Measurements from ENCODE around the gene RRP15.

DNA sequence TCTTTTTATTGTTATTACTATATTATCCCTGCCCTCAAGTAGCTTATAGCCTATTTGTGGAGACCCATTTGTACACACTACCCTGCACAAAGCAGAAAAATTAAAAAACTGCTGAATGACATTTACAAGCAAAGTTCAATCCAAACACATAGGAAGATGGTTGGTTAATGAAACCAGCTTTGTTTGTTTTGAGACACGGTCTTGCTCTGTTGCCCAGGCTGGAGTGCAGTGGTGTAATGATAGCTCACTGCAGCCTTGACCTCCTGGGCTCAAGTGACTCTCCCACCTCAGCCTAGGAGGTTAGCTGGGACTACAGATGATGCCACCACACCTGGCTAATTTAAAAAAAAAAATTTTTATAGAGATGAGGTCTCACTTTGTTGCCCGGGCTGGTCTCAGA lies 91.6 kb downstream of the RRP15 start:
- TF ChIP-seq CTCF (IDR thresholded peaks at IDR 0.05) (no peak), EZH2 (IDR thresholded peaks at IDR 0.05) (no peak), EZH2phosphoT487 (IDR thresholded peaks at IDR 0.05) (no peak)

Measured in neural progenitor cell (in vitro differentiated cells).